Hepatocyte (in vitro differentiated cells): ENCODE results near the gene TPPP2. TPM values are rescaled to one million over a fixed set of nuclear protein-coding genes. Genes with fewer than 3 reads are reported as not detected.
"Not testable (repeated sequence)": the region's sequence is repeated elsewhere in the genome, so short reads cannot be mapped to it uniquely, and the experiment has no call there.

ENCODE experiments used
- DNase-seq: peaks from one replicate; pipeline ENCODE4 v3.0.0-alpha.2; 2016; ENCODE audit warnings: low spot score
- H2AFZ ChIP-seq: fragments of 200-600 bp; sonication (generic); 2 replicates; pipeline ENCODE4 v1.6.0; 2016; ENCODE audit warnings: antibody characterized with exemption, mild to moderate bottlenecking
- H3K27ac ChIP-seq: fragments of 200-600 bp; sonication (generic); 2 replicates; pipeline ENCODE4 v1.5.1; 2016; ENCODE audit warnings: mild to moderate bottlenecking
- H3K27me3 ChIP-seq: fragments of 200-600 bp; sonication (generic); 2 replicates; pipeline ENCODE4 v1.6.1; 2016
- H3K36me3 ChIP-seq: fragments of 200-600 bp; sonication (generic); replicated peaks from 2 replicates; pipeline ENCODE4 v1.5.1; 2016; ENCODE audit warnings: low read depth; ENCODE audit not compliant: insufficient read depth
- H3K4me1 ChIP-seq: fragments of 200-600 bp; sonication (generic); 2 replicates; pipeline ENCODE4 v1.5.1; 2016; ENCODE audit warnings: mild to moderate bottlenecking, moderate library complexity; ENCODE audit not compliant: insufficient read depth
- H3K4me2 ChIP-seq: fragments of 200-600 bp; sonication (generic); 2 replicates; pipeline ENCODE4 v1.6.0; 2016
- H3K4me3 ChIP-seq: fragments of 200-600 bp; sonication (generic); 2 replicates; pipeline ENCODE4 v1.5.1; 2016; ENCODE audit warnings: mild to moderate bottlenecking
- H3K79me2 ChIP-seq: fragments of 200-600 bp; sonication (generic); 2 replicates; pipeline ENCODE4 v1.6.0; 2017; ENCODE audit warnings: mild to moderate bottlenecking
- H3K9me2 ChIP-seq: fragments of 200-600 bp; sonication (generic); replicated peaks from 2 replicates; pipeline ENCODE4 v1.6.0; 2017; ENCODE audit warnings: mild to moderate bottlenecking; ENCODE audit not compliant: insufficient read depth
- H3K9me3 ChIP-seq: fragments of 200-600 bp; sonication (generic); 2 replicates; pipeline ENCODE4 v1.5.1; 2016; ENCODE audit warnings: low read depth, mild to moderate bottlenecking
- H4K20me1 ChIP-seq: fragments of 200-600 bp; sonication (generic); 2 replicates; pipeline ENCODE4 v1.6.0; 2016; ENCODE audit warnings: mild to moderate bottlenecking; ENCODE audit not compliant: insufficient read depth, poor library complexity, severe bottlenecking
- EZH2 ChIP-seq: fragments of 200-600 bp; sonication (generic); IDR thresholded peaks from 2 replicates; pipeline ENCODE4 v1.6.1; 2016; ENCODE audit warnings: antibody characterized with exemption, mild to moderate bottlenecking, borderline replicate concordance
- EZH2phosphoT487 ChIP-seq: fragments of 200-600 bp; sonication (generic); IDR thresholded peaks from one replicate; pipeline ENCODE4 v1.6.1; 2018; ENCODE audit warnings: antibody characterized with exemption, mild to moderate bottlenecking, low read depth, moderate library complexity; ENCODE audit not compliant: unreplicated experiment, severe bottlenecking
- WGBS: methylation state at CpG from one replicate; pipeline ENCODE4 v1.1.6; 2016; ENCODE audit warnings: low lambda C conversion rate; ENCODE audit errors: missing lambda C conversion rate; 5-methylcytosine and 5-hydroxymethylcytosine counted together
- polyA plus RNA-seq: library from polyadenylated mRNA; unstranded; fragments of >200 nt; fragmentation: Nextera tagmentation; extraction: Ambion mirVana; gene quantifications from 2 replicates; pipeline ENCODE4 v1.2.1, GENCODE V29; 2016
- total RNA-seq: library from RNA; depleted of rRNA; stranded (reverse); fragments of >200 nt; gene quantifications from 2 replicates; pipeline ENCODE4 v1.2.3, GENCODE V29; 2014
- TF ChIP-seq, protein P1 (sequence below): fragments of 200-600 bp; sonication (generic); IDR thresholded peaks from 2 replicates; pipeline ENCODE4 v1.5.1; 2016; ENCODE audit warnings: antibody characterized with exemption, mild to moderate bottlenecking; ENCODE audit not compliant: poor library complexity

Gene TPPP2
- total and polyA plus RNA-seq, 2 experiments from 2014 or later = not detected

DNA sequence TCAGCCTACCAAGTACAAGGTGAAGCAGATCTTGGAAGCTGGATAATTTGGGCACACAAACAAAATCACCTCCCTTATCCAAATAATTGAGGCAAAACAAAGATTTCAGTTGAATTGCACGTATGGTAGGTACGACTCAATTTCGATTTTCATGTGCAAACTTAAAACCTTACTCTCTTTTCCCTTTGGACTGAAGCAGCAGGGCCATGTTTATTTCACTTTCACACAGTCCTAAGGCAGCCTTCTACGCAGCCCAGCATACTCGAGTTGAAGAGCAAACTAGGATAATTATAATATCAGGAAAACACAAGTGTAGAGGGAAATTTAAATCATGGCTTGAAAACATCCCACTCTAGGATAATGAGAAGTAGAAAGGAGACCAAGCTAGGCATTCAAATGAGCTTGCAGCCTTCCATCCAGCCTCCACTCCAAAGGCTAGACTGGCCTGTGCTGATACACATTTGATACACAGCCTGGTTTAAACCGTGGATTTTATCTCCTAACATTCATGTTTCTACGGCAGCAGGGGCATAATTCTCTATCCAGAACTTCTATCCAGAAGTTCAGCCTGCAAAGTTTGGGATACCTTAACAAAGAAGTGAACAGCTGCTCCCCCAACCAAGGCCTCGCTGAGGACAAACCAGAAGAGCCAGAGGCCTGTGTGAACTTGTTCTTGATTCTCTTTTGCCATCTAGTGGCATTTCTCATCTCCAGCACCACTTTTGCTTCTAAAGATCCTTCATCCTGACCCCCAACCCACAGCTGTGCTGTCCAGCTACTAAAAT lies 9.8 kb downstream of the TPPP2 start:
- Histone ChIP-seq H3K9me2 (no peaks in the 10 kb centered on the region), H3K4me2 (peak overlapping the region; percentile 62), H3K27me3 (no peaks in the 10 kb centered on the region), H3K79me2 (no peaks in the 10 kb centered on the region), H3K27ac (peak overlapping the region; percentile 69), H3K36me3 (no peaks in the 10 kb centered on the region), H4K20me1 (no peaks in the 10 kb centered on the region), H2AFZ (peak overlapping the region; percentile 29), H3K9me3 (no peaks in the 10 kb centered on the region), H3K4me3 (no peak overlapping the region), H3K4me1 (peaks cover 19% of the 10 kb centered on the region)
- TF ChIP-seq EZH2 = no peak
- TF ChIP-seq, protein P1, sequence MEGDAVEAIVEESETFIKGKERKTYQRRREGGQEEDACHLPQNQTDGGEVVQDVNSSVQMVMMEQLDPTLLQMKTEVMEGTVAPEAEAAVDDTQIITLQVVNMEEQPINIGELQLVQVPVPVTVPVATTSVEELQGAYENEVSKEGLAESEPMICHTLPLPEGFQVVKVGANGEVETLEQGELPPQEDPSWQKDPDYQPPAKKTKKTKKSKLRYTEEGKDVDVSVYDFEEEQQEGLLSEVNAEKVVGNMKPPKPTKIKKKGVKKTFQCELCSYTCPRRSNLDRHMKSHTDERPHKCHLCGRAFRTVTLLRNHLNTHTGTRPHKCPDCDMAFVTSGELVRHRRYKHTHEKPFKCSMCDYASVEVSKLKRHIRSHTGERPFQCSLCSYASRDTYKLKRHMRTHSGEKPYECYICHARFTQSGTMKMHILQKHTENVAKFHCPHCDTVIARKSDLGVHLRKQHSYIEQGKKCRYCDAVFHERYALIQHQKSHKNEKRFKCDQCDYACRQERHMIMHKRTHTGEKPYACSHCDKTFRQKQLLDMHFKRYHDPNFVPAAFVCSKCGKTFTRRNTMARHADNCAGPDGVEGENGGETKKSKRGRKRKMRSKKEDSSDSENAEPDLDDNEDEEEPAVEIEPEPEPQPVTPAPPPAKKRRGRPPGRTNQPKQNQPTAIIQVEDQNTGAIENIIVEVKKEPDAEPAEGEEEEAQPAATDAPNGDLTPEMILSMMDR = peak; percentile 78
- DNase-seq = peak; percentile 83
- WGBS = 71% methylated on average over 8 of the region's 8 CpGs

GRCh38 chr14:21040370-21040925 lies 10.4 kb downstream of the TPPP2 start:
- WGBS = 65% methylated on average over 8 of the region's 8 CpGs
- DNase-seq = no peak
- H3K4me1 ChIP-seq = peaks cover 19% of the 10 kb centered on the region
- H3K27me3 ChIP-seq = no peaks in the 10 kb centered on the region
- TF ChIP-seq EZH2phosphoT487 (no peak), EZH2 (no peak)
- TF ChIP-seq, protein P1 = no peak
- H3K36me3 ChIP-seq = no peaks in the 10 kb centered on the region
- H3K4me2 ChIP-seq = no peak overlapping the region
- no peaks in the 10 kb centered on the region for H3K79me2 ChIP-seq
- H3K27ac ChIP-seq = no peak overlapping the region
- H3K9me3 ChIP-seq = no peaks in the 10 kb centered on the region
- H4K20me1 ChIP-seq = no peaks in the 10 kb centered on the region
- H2AFZ ChIP-seq = no peak overlapping the region
- H3K9me2 ChIP-seq = no peaks in the 10 kb centered on the region
- no peak overlapping the region for H3K4me3 ChIP-seq

DNA sequence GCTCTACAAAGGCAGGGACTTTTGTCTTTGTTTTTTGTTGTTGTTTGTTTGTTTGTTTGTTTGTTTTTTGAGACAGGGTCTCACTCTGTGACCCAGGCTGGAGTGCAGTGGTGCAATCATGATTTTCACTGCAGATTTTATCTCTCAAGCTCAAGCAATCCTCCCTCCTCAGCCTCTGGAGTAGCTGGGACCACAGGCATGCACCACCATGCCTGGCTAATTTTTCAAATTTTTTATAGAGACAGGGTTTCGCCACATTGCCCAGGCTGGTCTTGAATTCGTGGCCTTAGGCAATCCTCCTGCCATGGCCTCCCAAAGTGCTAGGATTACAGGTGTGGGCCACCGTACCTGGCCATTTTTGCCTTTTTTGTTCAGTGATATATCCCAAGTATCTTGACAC lies 10.9 kb downstream of the TPPP2 start:
- not testable (repeated sequence) for H3K4me3 ChIP-seq, H3K27me3 ChIP-seq, DNase-seq, H3K36me3 ChIP-seq, H2AFZ ChIP-seq, H3K4me2 ChIP-seq, H3K9me3 ChIP-seq, H3K79me2 ChIP-seq, H3K9me2 ChIP-seq, H4K20me1 ChIP-seq, H3K27ac ChIP-seq
- 84% methylated on average over 3 of the region's 3 CpGs for WGBS
- peaks cover 19% of the 10 kb centered on the region for H3K4me1 ChIP-seq

- WGBS = 80% methylated on average over 11 of the region's 11 CpGs
- Histone ChIP-seq H3K9me3 (no peaks in the 10 kb centered on the region), H3K27me3 (no peaks in the 10 kb centered on the region), H3K79me2 (no peaks in the 10 kb centered on the region), H3K4me2 (no peak within 1 kb of the TSS), H4K20me1 (no peaks in the 10 kb centered on the region), H3K4me1 (peaks cover 19% of the 10 kb centered on the region), H3K9me2 (no peaks in the 10 kb centered on the region), H3K4me3 (no peak within 1 kb of the TSS), H2AFZ (no peak within 1 kb of the TSS), H3K27ac (no peak within 1 kb of the TSS), H3K36me3 (no peaks in the 10 kb centered on the region)
- DNase-seq = no peak
- TF ChIP-seq, protein P1 = no peak
- TF ChIP-seq EZH2 (no peak), EZH2phosphoT487 (no peak)
These were observed 11.8 kb downstream of the TPPP2 start, which contains the start of gene RNASE7 for GRCh38 chr14:21041676-21042433. TSS of gene RNASE7 (plus strand) at chr14:21042362. CDS start at chr14:21042993, 631 bp downstream.
